ENCODE data around the gene C10orf67. TPM values are rescaled to one million over a fixed set of nuclear protein-coding genes. Genes with fewer than 3 reads are reported as not detected.

Gene C10orf67
- total and polyA plus RNA-seq, 2 of the 8 experiments (the other 6 are each of a cell fraction or from before 2014, with no cell fraction given) = 0.05 to 0.11 TPM

DNA sequence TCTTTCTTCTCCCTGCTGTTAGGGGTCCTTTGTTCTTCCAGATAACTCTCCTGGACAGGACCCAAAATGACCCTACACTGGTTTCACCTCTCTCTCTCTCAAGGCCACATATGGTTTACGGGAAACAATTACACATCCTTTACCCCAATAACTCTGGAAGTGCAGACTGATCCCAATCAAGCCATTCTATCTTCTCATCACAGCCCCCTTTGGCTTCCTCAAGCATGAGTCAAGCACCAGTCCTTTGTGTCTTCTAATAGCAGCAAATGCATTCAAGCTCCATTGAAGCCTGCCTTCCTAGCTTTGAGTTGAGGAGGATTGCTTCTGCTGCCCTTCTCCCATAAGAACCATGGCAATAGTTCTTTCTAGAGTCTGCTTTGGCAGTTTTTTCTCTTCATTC lies 20.2 kb downstream of the C10orf67 start:
- H4K5ac ChIP-seq (ENCODE audit: insufficient read length, low read depth, low read length) = no peak overlapping the region
- no peak overlapping the region for H2AK5ac ChIP-seq (ENCODE audit: low read depth, low read length)
- no peak overlapping the region for H4K91ac ChIP-seq (replicated peaks; ENCODE audit: insufficient read length, low read length)
- H2BK12ac ChIP-seq (ENCODE audit: low read depth, low read length) = no peak overlapping the region
- no peak overlapping the region for H3K4me2 ChIP-seq (ENCODE audit: insufficient read depth in 1 of 2, low read depth in 2 of 2, low read length in 2 of 2)
- H3K23me2 ChIP-seq (ENCODE audit: low read depth, low read length) = no peaks in the 10 kb centered on the region
- H4K20me1 ChIP-seq (replicated peaks in 1 of 2; ENCODE audit: control insufficient read depth in 1 of 2, insufficient read depth in 2 of 2, low read length in 2 of 2) = no peaks in the 10 kb centered on the region
- no peak overlapping the region for H2BK20ac ChIP-seq (ENCODE audit: low read length)
- H3K14ac ChIP-seq (ENCODE audit: insufficient read length) = no peak overlapping the region
- no peak overlapping the region for H2BK5ac ChIP-seq (ENCODE audit: low read depth, low read length)
- H3K79me2 ChIP-seq (ENCODE audit: control insufficient read depth in 1 of 2, insufficient read depth in 2 of 2, low read length in 2 of 2) = no peaks in the 10 kb centered on the region
- FAIRE-seq (no peak), DNase-seq (ENCODE audit: low read depth in 1 of 2, low spot score in 2 of 2) (no peak)
- no peaks in the 10 kb centered on the region for H3K4me1 ChIP-seq (replicated peaks in 1 of 4; ENCODE audit: control insufficient read depth in 3 of 4, insufficient read depth in 4 of 4, low read length in 3 of 4)
- H3K18ac ChIP-seq (ENCODE audit: extremely low read depth, low read length) = no peak overlapping the region
- H3K79me1 ChIP-seq (ENCODE audit: low read depth, low read length) = no peaks in the 10 kb centered on the region
- no peak for TF ChIP-seq TBP (IDR thresholded peaks at IDR 0.05; ENCODE audit: low read depth, low read length)
- TF ChIP-seq, protein P1, sequence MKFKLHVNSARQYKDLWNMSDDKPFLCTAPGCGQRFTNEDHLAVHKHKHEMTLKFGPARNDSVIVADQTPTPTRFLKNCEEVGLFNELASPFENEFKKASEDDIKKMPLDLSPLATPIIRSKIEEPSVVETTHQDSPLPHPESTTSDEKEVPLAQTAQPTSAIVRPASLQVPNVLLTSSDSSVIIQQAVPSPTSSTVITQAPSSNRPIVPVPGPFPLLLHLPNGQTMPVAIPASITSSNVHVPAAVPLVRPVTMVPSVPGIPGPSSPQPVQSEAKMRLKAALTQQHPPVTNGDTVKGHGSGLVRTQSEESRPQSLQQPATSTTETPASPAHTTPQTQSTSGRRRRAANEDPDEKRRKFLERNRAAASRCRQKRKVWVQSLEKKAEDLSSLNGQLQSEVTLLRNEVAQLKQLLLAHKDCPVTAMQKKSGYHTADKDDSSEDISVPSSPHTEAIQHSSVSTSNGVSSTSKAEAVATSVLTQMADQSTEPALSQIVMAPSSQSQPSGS (IDR thresholded peaks at IDR 0.05; ENCODE audit: low read length) = no peak
- H3K27ac ChIP-seq (ENCODE audit: low read depth, low read length) = no peak overlapping the region
- H3K36me3 ChIP-seq (ENCODE audit: control insufficient read depth in 2 of 4, insufficient read depth in 4 of 4, low read length in 3 of 4) = no peaks in the 10 kb centered on the region
- H2BK15ac ChIP-seq (ENCODE audit: low read length) = no peak overlapping the region
- POLR2A ChIA-PET (ENCODE audit: partially characterized antibody) = no interaction called here
- H3K9me3 ChIP-seq (ENCODE audit: insufficient read depth in 2 of 2, low read depth in 1 of 2, low read length in 1 of 2) = no peaks in the 10 kb centered on the region
- no peak overlapping the region for H3K4ac ChIP-seq (replicated peaks; ENCODE audit: insufficient read length, low read depth, low read length)
- no peaks in the 10 kb centered on the region for H3K27me3 ChIP-seq (replicated peaks in 1 of 4; ENCODE audit: control insufficient read depth in 3 of 4, extremely low read depth in 1 of 4, insufficient read depth in 3 of 4, low read length in 3 of 4)
- CTCF ChIA-PET (ENCODE audit: partially characterized antibody) = interaction anchor here (1.0 to 3.2 kb wide), 3 partner anchors 9 to 166 kb away, joined by 4 to 19 read pairs (median 5); no protein-coding TSS in a partner anchor
- no peak overlapping the region for H2BK120ac ChIP-seq (replicated peaks; ENCODE audit: low read depth, low read length)
- WGBS, 2 experiments (ENCODE audit: extremely low coverage in 1 of 2, insufficient coverage in 1 of 2, insufficient read length in 1 of 2, insufficient replicate concordance in 2 of 2, low coverage in 1 of 2, low lambda C conversion rate in 2 of 2, missing lambda C conversion rate in 1 of 2) = 100% methylated on average over 1 of the region's 1 CpG; no CpG with 5 or more reads in 1 of the 2 experiments
- H3K56ac ChIP-seq (replicated peaks; ENCODE audit: insufficient read length, low read depth, low read length) = no peak overlapping the region
- no peak overlapping the region for H3K23ac ChIP-seq (ENCODE audit: insufficient read length)
- H2AFZ ChIP-seq (ENCODE audit: low read length) = no peak overlapping the region
- H4K8ac ChIP-seq (ENCODE audit: extremely low read depth, insufficient read depth, low read length) = no peak overlapping the region
- no peak overlapping the region for H3K4me3 ChIP-seq (ENCODE audit: extremely low read depth in 1 of 4, insufficient read depth in 2 of 4, low read depth in 3 of 4, low read length in 4 of 4)
- no peak overlapping the region for H3K9ac ChIP-seq (replicated peaks in 1 of 4; ENCODE audit: extremely low read depth in 1 of 4, low read depth in 3 of 4, low read length in 3 of 4)

Measured in H1 (cell line).